PC-3 (cell line): ENCODE data around the gene CDC45. TPM values are rescaled to one million over a fixed set of nuclear protein-coding genes. Genes with fewer than 3 reads are reported as not detected.

Experiments
- ATAC-seq: fragments of 200-7000 bp; cut with Tn5 transposase; 2 replicates; pipeline ENCODE4 v1.9.1; 2020; ENCODE audit warnings: mild to moderate bottlenecking, moderate library complexity
- BruUV-seq: library from RNA; stranded (reverse); fragments of 400-500 nt; replicated peaks from 2 replicates; lab custom pipeline; 2021; lab: Mats Ljungman, UMichigan
- CTCF ChIA-PET: fragments of 300-600 bp; sonication (Branson Sonifier 250); formaldehyde crosslinking; loops from one replicate; lab custom pipeline; 2022; ENCODE audit warnings: antibody characterized with exemption; lab: Charles Lee
- POLR2A ChIA-PET: fragments of 300-600 bp; sonication (Branson Sonifier 250); formaldehyde crosslinking; loops from one replicate; lab custom pipeline; 2022; ENCODE audit warnings: antibody characterized with exemption; ENCODE audit not compliant: unreplicated experiment; lab: Charles Lee
- DNase-seq: peaks from one replicate; pipeline ENCODE4 v3.0.0-alpha.2; 2015
- H2AFZ ChIP-seq: fragments of 300-600 bp; sonication (generic); 2 replicates; pipeline ENCODE4 v1.6.0; 2016; ENCODE audit warnings: antibody characterized with exemption, low read length
- H3F3A ChIP-seq: fragments of 300-600 bp; sonication (generic); one replicate; pipeline ENCODE4 v1.6.0; 2017; ENCODE audit warnings: antibody characterized with exemption, low read length, control low read depth, mild to moderate bottlenecking; ENCODE audit not compliant: unreplicated experiment
- H3K27ac ChIP-seq: fragments of 300-600 bp; sonication (generic); 2 replicates; pipeline ENCODE4 v1.5.1; 2016; ENCODE audit warnings: mild to moderate bottlenecking, low read length
- H3K27me3 ChIP-seq: fragments of 300-600 bp; sonication (generic); 2 replicates; pipeline ENCODE4 v1.6.1; 2016; ENCODE audit warnings: low read length, mixed read lengths
- H3K36me3 ChIP-seq: fragments of 300-600 bp; sonication (generic); 2 replicates; pipeline ENCODE4 v1.6.1; 2016; ENCODE audit warnings: low read depth, mixed run types, low read length, mixed read lengths
- H3K4me1 ChIP-seq: fragments of 300-600 bp; sonication (generic); 2 replicates; pipeline ENCODE4 v1.5.1; 2016; ENCODE audit warnings: low read length; ENCODE audit not compliant: insufficient read depth
- H3K4me2 ChIP-seq: fragments of 300-600 bp; sonication (generic); 2 replicates; pipeline ENCODE4 v1.6.0; 2016; ENCODE audit warnings: low read length
- H3K4me3 ChIP-seq: fragments of 300-600 bp; sonication (generic); 2 replicates; pipeline ENCODE4 v1.5.1; 2016; ENCODE audit warnings: mild to moderate bottlenecking, low read length, mixed read lengths
- H3K79me2 ChIP-seq: fragments of 300-600 bp; sonication (generic); 2 replicates; pipeline ENCODE4 v1.6.1; 2017; ENCODE audit warnings: low read length, mixed read lengths
- H3K9ac ChIP-seq: fragments of 300-600 bp; sonication (generic); 2 replicates; pipeline ENCODE4 v1.6.0; 2016; ENCODE audit warnings: mild to moderate bottlenecking, low read length
- H3K9me2 ChIP-seq: fragments of 300-600 bp; sonication (generic); replicated peaks from 2 replicates; pipeline ENCODE4 v1.6.1; 2016; ENCODE audit warnings: mixed run types, low read length, mixed read lengths
- H3K9me3 ChIP-seq: fragments of 300-600 bp; sonication (generic); 2 replicates; pipeline ENCODE4 v1.6.1; 2016; ENCODE audit warnings: low read length, mixed read lengths
- H4K20me1 ChIP-seq: fragments of 300-600 bp; sonication (generic); 2 replicates; pipeline ENCODE4 v1.6.1; 2016; ENCODE audit warnings: low read length, mixed read lengths
- CTCF ChIP-seq: fragments of 300-600 bp; sonication (generic); conservative IDR thresholded peaks from 2 replicates; pipeline ENCODE4 v1.5.1; 2017; ENCODE audit warnings: antibody characterized with exemption, low read depth, mild to moderate bottlenecking, low read length
- EZH2 ChIP-seq: fragments of 300-600 bp; sonication (generic); IDR thresholded peaks from one replicate; pipeline ENCODE4 v1.6.1; 2017; ENCODE audit warnings: antibody characterized with exemption, mild to moderate bottlenecking, low read length; ENCODE audit not compliant: unreplicated experiment
- EZH2phosphoT487 ChIP-seq: fragments of 300-600 bp; sonication (generic); IDR thresholded peaks from 2 replicates; pipeline ENCODE4 v1.6.1; 2018; ENCODE audit warnings: mild to moderate bottlenecking, antibody characterized with exemption, low read length, borderline replicate concordance
- intact Hi-C: fragments of 100-400 bp; cut with micrococcal nuclease; formaldehyde crosslinking; loops from 2 replicates; pipeline ENCODE4 v1.9.0; 2023
- total RNA-seq: library from RNA; depleted of rRNA; stranded (reverse); fragments of >200 nt; gene quantifications from 2 replicates; pipeline ENCODE4 v1.2.3, GENCODE V29; 2014

The CDC45 gene
- total RNA-seq, 1 experiment from 2014 or later: 70.9 TPM

DNA sequence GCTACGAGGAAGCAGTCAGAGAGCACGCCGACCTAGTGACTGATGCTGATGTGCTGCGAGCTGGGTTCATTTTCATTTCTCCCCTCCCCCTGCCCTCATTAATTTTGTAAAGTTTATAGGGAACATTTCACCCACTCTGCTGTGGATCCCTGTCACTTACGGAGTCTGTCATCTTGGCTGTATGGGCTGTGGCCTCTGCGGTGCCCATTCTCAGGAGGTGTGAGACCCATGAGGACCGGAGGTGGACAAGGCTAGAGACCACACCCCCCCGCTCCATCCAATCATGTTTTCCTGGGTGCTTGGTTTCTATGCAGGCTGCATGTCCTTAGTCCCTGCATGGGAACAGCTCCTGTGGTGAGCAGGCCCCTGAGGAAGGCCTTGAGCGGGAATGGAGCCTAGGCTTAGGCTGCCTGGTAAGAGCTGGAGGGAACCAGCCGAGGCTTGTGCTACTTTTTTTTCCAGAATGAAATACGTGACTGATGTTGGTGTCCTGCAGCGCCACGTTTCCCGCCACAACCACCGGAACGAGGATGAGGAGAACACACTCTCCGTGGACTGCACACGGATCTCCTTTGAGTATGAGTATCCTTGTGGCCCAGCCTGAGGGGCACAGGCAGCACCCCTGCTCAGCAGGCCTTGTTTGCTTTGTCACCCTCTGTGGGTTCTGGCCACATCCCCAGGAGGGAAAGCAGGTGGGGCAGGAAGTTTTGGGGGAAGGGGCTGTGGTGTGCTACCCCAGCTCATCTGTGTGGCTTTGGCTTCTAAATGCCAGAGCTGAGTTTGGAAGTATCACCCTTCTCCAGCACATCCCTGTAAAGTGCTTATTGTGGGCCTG lies 25.4 kb downstream of the CDC45 start:
- H3K9ac ChIP-seq: no peak overlapping the region
- no peak overlapping the region for H3K4me3 ChIP-seq
- no peak for DNase-seq
- H3K36me3 ChIP-seq: no peaks in the 10 kb centered on the region
- no TSS peak for BruUV-seq
- no peak overlapping the region for H2AFZ ChIP-seq
- no peak for ATAC-seq
- H3K4me2 ChIP-seq: no peak overlapping the region
- H3F3A ChIP-seq: no peaks in the 10 kb centered on the region
- H3K9me2 ChIP-seq: no peaks in the 10 kb centered on the region
- intact Hi-C loops: no loop called here
- ChIA-PET CTCF (no interaction called here), POLR2A (no interaction called here)
- no peaks in the 10 kb centered on the region for H3K9me3 ChIP-seq
- no peaks in the 10 kb centered on the region for H3K79me2 ChIP-seq
- TF ChIP-seq CTCF: no peak
- TF ChIP-seq EZH2phosphoT487: no peak
- no peak for TF ChIP-seq EZH2
- H3K27ac ChIP-seq: no peak overlapping the region
- no peaks in the 10 kb centered on the region for H3K4me1 ChIP-seq
- no peaks in the 10 kb centered on the region for H4K20me1 ChIP-seq
- H3K27me3 ChIP-seq: no peaks in the 10 kb centered on the region

- Histone ChIP-seq H3K36me3 (no peaks in the 10 kb centered on the region), H3K9me2 (no peaks in the 10 kb centered on the region), H3K9ac (no peak overlapping the region), H3K4me1 (no peaks in the 10 kb centered on the region), H3K79me2 (no peaks in the 10 kb centered on the region), H3K9me3 (no peaks in the 10 kb centered on the region), H4K20me1 (no peaks in the 10 kb centered on the region), H3K4me3 (no peak overlapping the region), H3K27me3 (no peaks in the 10 kb centered on the region), H3K4me2 (no peak overlapping the region), H2AFZ (no peak overlapping the region), H3F3A (no peaks in the 10 kb centered on the region), H3K27ac (no peak overlapping the region)
- TF ChIP-seq EZH2: no peak
- TF ChIP-seq EZH2phosphoT487: no peak
- no peak for TF ChIP-seq CTCF
- ATAC-seq (no peak), DNase-seq (no peak)
- ChIA-PET POLR2A (no interaction called here), CTCF (no interaction called here)
- BruUV-seq: no TSS peak
- intact Hi-C loops: no loop called here
Measured at GRCh38 chr22:19505735-19506126, 26.0 kb downstream of the CDC45 start.

DNA sequence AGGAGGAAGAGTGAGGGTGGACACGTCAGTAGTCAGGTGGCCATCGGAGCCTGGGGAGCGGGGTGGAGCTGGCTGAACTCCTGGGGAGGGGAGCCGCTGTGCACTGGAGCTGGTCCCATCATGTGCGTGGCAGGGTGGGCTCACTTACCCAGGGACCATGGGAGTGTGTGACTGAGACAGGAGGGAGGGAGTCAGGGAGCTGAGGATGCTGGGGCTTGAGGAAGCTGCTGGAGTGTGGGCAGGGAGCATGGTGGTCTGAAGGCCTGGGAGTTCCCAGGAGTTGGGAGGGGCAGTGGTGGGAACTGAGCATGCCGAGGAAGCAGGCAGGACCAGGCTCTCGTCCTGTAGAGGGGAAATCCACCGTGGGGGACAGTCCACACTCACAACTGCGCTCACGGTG lies 26.5 kb downstream of the CDC45 start:
- intact Hi-C loops: no loop called here
- Histone ChIP-seq H3K79me2 (no peaks in the 10 kb centered on the region), H3K36me3 (no peaks in the 10 kb centered on the region; the same call in 1 of the 2 replicates), H3F3A (no peaks in the 10 kb centered on the region), H3K9me2 (no peaks in the 10 kb centered on the region), H3K4me3 (no peak overlapping the region), H3K4me2 (no peak overlapping the region), H2AFZ (no peak overlapping the region), H3K4me1 (no peaks in the 10 kb centered on the region), H3K9ac (no peak overlapping the region), H3K27me3 (no peaks in the 10 kb centered on the region), H3K27ac (no peak overlapping the region), H3K9me3 (no peaks in the 10 kb centered on the region), H4K20me1 (no peaks in the 10 kb centered on the region)
- TF ChIP-seq EZH2phosphoT487 (no peak), CTCF (no peak), EZH2 (no peak)
- ChIA-PET CTCF (no interaction called here), POLR2A (no interaction called here)
- no peak for ATAC-seq
- no TSS peak for BruUV-seq
- no peak for DNase-seq
